GM19351 (cell line): ENCODE measurements around the gene TFIP11.
"Not testable (repeated sequence)": the region's sequence is repeated elsewhere in the genome, so short reads cannot be mapped to it uniquely, and the experiment has no call there.

Experiments
- ATAC-seq: cut with Tn5 transposase; IDR thresholded peaks from one replicate; pipeline ENCODE4 v1.9.1; 2021; ENCODE audit warnings: mild to moderate bottlenecking, moderate library complexity; ENCODE audit not compliant: unreplicated experiment

TFIP11 gene

GRCh38 chr22:26542831-26543230 lies 30.6 kb upstream of the TFIP11 start:
- ATAC-seq: no peak

DNA sequence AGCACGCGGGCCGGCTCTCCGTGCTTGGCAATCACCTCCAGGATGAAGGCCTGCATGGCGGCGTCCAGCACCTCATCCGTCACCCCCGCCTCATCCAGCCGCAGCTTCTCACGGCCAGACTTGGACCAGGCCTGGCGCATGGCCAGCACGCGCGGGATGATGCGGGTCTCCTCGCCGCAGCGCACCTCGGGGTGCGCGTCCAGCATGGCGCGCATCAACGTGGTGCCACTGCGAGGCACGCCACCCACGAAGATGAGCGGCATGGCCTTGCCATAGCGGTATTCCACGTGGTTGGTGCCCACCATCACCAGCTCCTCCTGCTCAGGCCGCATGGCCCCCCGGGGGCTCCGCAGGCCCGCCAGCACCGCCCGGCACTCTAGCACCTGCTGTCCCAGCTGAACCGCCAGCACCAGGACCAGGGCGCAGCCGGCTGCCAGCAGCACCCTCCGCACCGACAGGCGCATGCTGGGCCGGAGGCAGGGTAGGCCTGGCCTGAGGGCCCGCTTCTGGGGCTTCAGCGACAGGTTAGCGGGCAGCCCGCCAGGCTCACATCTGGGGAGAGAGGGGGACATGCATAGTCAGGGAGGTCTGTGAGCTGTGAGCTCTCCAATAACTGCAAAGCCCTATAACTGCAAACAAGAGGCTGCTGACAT lies 29.0 kb upstream of the TFIP11 start:
- ATAC-seq: no peak

GRCh38 chr22:26540119-26540518 lies 27.8 kb upstream of the TFIP11 start:
- no peak for ATAC-seq

DNA sequence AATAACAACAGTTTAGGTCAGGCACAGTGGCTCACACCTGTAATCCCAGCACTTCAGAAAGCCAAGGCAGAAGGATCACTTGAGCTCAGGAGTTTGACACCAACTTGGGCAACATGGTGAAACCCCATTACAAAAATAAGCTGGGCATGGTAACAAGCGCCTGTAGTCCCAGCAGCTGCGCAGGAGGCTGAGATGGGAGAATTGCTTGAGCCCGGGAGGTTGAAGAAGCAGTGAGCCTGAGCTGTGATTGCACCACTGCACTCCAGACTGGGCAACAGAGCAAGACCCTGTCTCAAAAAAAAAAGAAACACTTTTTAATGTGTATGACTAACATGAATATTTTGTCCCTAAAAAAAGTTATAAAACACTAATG lies 24.5 kb upstream of the TFIP11 start:
- no peak for ATAC-seq

GRCh38 chr22:26536056-26536761 lies 23.9 kb upstream of the TFIP11 start:
- ATAC-seq: no peak

GRCh38 chr22:26535603-26535908 lies 23.3 kb upstream of the TFIP11 start:
- ATAC-seq: no peak

- ATAC-seq: no peak
These were observed 22.8 kb upstream of the TFIP11 start for GRCh38 chr22:26534874-26535602.

- ATAC-seq: no peak
These were observed 22.0 kb upstream of the TFIP11 start for GRCh38 chr22:26534171-26534855.

DNA sequence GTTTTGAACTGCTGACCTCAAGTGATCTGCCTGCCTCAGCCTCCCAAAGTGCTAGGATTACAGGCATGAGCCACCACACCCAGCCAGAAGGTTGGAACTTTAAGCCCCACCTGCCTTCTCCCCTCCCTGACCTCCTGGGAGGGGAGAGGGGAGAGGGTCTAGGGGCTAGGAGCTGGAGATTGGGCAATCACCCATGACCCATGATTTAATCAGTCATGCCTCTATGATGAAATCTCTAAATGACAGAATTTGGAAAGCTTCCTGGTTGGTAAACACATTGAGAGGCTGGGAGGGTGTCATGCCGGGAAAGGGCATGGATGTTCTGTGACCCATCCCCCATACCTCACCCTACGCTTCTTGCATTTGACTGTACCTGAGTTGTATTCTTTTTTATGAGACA lies 17.1 kb upstream of the TFIP11 start:
- no peak for ATAC-seq

DNA sequence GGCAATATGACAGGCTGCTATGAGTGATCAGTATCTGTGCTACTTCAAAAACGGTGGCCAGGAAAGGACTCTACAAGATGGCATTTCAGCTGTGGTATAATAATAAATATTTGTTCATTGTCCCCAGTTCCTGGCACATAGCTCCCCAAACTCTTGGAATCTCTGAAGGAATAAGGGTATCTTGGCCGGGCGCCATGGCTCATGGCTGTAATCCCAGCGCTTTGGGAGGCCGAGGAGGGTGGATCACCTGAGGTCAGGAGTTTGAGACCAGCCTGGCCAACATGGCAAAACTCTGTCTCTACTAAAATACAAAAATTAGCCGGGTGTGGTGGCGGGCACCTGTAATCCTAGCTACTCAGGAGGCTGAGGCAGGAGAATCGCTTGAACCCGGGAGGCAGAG lies 16.2 kb upstream of the TFIP11 start:
- not testable (repeated sequence) for ATAC-seq

DNA sequence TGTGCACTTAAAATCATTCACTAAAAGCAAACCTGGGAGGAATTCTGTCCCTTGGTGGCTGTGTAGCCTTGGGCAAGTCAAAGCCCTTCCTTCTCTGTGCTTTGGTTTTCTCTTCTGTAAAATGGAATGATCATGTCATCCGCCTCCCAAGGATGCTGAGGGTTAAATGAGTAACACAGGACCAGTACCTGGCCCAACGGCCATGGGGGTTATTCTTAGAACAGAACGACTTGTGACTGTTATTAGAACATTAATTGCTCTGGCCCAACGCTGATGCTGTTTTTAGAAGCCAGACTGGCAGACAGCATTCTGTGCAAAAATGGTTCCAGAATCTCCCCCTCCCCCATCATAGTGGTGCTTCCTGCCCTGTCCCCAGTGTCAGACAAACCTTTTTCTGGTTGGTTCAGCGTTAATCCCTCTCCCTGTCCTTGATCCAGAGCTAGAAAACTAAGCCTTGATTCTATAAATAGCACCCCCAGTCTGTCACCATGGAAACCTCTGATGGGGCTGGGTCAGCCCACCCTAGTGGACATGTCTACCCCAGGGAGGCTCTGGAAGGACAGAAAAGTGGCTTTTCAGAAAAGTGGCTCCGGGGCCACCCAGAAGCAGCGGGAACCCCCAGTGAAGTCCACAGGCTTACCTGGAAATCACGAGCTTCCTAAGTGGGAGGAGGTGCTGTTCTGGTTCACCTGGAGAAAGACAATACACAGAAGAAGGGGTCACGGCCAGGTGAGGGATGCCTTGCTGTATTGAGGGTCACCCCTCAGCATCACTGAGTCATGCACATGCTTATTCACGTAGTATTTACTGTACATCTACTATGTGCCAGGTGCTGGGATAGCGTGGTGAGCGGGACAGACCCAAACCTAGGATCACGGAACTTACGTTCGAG lies 15.5 kb upstream of the TFIP11 start:
- no peak for ATAC-seq

GRCh38 chr22:26527167-26527566 lies 14.9 kb upstream of the TFIP11 start:
- ATAC-seq: no peak

DNA sequence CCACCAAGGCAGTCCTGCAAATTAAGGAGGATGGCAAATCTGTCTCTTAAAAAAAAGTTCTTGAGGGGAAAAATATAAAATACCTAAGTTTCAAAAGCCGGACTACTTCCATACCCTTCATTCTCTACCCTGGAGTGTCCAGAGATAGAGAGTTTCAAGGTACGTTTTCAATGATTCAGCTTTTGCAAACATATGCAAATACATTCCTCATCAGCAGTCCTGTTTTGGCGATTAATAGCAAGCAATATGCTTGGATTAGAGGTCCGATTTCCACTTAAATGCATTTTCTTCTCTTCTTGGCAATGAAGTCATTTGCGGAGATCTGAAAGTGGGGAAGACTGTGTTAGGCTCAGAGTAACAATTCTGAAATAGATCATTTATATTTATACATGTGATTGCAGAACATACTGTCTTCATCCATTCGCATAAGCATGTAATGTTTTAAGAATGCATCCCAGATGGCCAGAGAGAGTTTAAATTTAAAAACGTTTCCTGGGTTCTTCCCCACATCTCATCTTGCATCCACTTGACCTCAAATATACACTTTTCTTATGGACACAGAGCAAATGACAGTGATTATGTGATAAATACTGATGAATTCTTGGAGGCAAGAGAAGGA lies 13.8 kb upstream of the TFIP11 start:
- ATAC-seq: no peak

DNA sequence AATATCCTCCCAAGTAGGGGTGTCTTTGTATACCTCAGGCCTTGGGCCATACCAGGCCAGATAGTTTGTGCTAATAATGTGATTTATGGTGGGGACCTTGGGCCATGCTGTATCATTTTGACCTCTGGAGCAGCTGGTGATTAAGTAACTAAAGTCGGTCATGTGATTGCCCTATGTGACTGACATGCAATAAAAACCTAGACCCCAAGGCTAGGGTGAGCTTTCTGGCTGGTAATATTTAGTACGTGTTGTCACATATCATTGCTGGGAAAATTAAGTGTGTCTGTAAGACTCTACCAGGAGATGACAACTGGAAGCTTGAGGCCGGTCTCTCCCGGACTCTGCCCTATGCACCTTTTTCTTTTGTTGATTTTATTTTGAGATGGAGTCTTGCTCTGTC lies 12.6 kb upstream of the TFIP11 start:
- ATAC-seq: no peak

- ATAC-seq: no peak
These were observed 10.3 kb upstream of the TFIP11 start for GRCh38 chr22:26522592-26522991.

- ATAC-seq: no peak
These were observed 9.7 kb upstream of the TFIP11 start for GRCh38 chr22:26522012-26522411.

- ATAC-seq: no peak
These were observed 5.2 kb upstream of the TFIP11 start for GRCh38 chr22:26517429-26517828.

DNA sequence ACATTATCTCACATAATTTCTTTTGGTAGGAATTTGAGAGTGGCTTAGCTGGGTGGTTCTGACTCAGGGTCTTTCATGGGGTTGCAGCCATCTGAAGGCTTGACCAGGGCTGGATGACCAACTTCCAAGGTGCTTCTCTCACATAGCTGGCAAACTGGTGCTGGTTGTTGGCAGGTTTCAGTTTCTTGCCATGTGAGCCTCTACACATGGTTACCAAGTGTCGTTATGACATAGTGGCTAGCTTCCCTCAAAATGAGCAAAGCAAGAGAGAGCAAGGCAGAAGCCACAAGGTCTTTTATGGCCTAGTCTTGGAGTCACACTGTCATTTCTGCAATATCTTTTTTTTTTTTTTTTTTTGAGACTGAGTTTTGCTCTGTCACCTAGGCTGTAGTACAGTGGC lies 4.2 kb upstream of the TFIP11 start:
- ATAC-seq: no peak

DNA sequence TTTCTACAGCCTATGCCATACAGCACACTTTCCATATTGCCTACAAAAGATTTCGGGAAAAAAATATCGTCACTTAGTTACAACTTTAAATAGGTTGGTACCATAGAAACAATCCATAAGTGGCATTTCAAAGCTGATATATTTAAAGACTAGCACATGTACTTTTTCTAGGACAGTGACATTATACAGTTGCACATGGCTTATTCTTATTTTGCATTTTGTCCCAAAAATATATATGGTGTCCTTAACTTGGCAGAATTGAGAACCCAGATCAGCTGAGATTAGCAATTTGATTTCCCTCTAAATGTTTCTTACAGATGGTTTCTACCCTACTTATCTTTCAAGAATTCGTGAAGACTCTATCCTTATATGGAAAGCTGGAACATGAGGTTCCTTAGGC lies 3.7 kb upstream of the TFIP11 start:
- ATAC-seq: no peak

GRCh38 chr22:26514419-26515161 lies 2.3 kb upstream of the TFIP11 start:
- ATAC-seq: no peak
